Measurements from ENCODE around the gene BRWD1. TPM values are rescaled to one million over a fixed set of nuclear protein-coding genes. Genes with fewer than 3 reads are reported as not detected.
A peak's percentile ranks its signal among the peaks of the same experiment; 100 is the strongest.

The BRWD1 gene
- total RNA-seq, 6 experiments from 2014 or later: 18.6 to 26.7 (median 21.9) TPM

- intact Hi-C loops (cut with DNase I): no loop called here
- DNase-seq (no peak), ATAC-seq (no peak)
- Histone ChIP-seq H3K27me3 (no peaks in the 10 kb centered on the region), H3K27ac (peak overlapping the region; percentile 65 to 91 (median 84)), H3K9me3 (no peaks in the 10 kb centered on the region), H3K4me3 (peak overlapping the region; percentile 67 to 82 (median 70)), H3K36me3 (peaks cover 0 to 6% (median under 1%) of the 10 kb centered on the region in 4 donors), H3K4me1 (peaks cover 0 to 8% (median 3%) of the 10 kb centered on the region in 4 donors)
- 48% methylated on average over 11 of the region's 19 CpGs for WGBS (ENCODE audit: insufficient coverage, low coverage, low lambda C conversion rate, missing lambda C conversion rate)
- no peak for TF ChIP-seq CTCF (IDR thresholded peaks at IDR 0.05)
- TF ChIP-seq POLR2A (IDR thresholded peaks at IDR 0.05): no peak
Observed at GRCh38 chr21:39350094-39351005, 36.9 kb upstream of the BRWD1 start.

GRCh38 chr21:39349211-39350093 lies 36.0 kb upstream of the BRWD1 start:
- Histone ChIP-seq H3K27me3 (no peaks in the 10 kb centered on the region), H3K27ac (peak overlapping the region; percentile 65 to 91 (median 84)), H3K9me3 (no peaks in the 10 kb centered on the region), H3K36me3 (peaks cover 0 to 10% (median under 1%) of the 10 kb centered on the region in 4 donors), H3K4me1 (peaks cover 0 to 8% (median 3%) of the 10 kb centered on the region in 4 donors), H3K4me3 (peak overlapping the region; percentile 67 to 82 (median 70))
- ATAC-seq: peak; percentile 94 to 98 (median 96)
- DNase-seq: peak; percentile 97 to 98 (median 97)
- peak; percentile 42 for TF ChIP-seq POLR2A (IDR thresholded peaks at IDR 0.05)
- no peak for TF ChIP-seq CTCF (IDR thresholded peaks at IDR 0.05)
- 17% methylated on average over 24 of the region's 56 CpGs for WGBS (ENCODE audit: insufficient coverage, low coverage, low lambda C conversion rate, missing lambda C conversion rate)
- intact Hi-C loops (cut with DNase I): no loop called here

- peak; percentile 40 to 71 (median 66) for ATAC-seq
- Histone ChIP-seq H3K27ac (peak within 1 kb of the TSS; percentile 74 to 91 (median 84)), H3K4me3 (peak within 1 kb of the TSS; percentile 67 to 82 (median 70)), H3K36me3 (peaks cover 0 to 16% (median 4%) of the 10 kb centered on the region in 4 donors), H3K27me3 (no peaks in the 10 kb centered on the region), H3K9me3 (no peaks in the 10 kb centered on the region), H3K4me1 (peaks cover 0 to 8% (median 3%) of the 10 kb centered on the region in 4 donors)
- peak; percentile 84 to 90 (median 89) for DNase-seq
- WGBS (ENCODE audit: insufficient coverage, low coverage, low lambda C conversion rate, missing lambda C conversion rate): 0% methylated on average over 15 of the region's 116 CpGs
- no peak for TF ChIP-seq CTCF (IDR thresholded peaks at IDR 0.05)
- peak; percentile 83 for TF ChIP-seq POLR2A (IDR thresholded peaks at IDR 0.05)
- intact Hi-C loops (cut with DNase I): no loop called here
Observed at GRCh38 chr21:39348355-39349210, 35.2 kb upstream of the BRWD1 start, which contains the start of gene HMGN1. Gene HMGN1 (minus strand): TSS chr21:39349088. CDS start chr21:39348917, 171 bp downstream.

GRCh38 chr21:39348040-39348354 lies 34.6 kb upstream of the BRWD1 start:
- peaks cover 0 to 19% (median 7%) of the 10 kb centered on the region in 4 donors for H3K36me3 ChIP-seq
- no peaks in the 10 kb centered on the region for H3K9me3 ChIP-seq
- H3K4me1 ChIP-seq: peaks cover 0 to 8% (median 3%) of the 10 kb centered on the region in 4 donors
- H3K4me3 ChIP-seq: peak overlapping the region; percentile 67 to 82 (median 70)
- H3K27me3 ChIP-seq: no peaks in the 10 kb centered on the region
- TF ChIP-seq CTCF (IDR thresholded peaks at IDR 0.05): no peak
- no peak for TF ChIP-seq POLR2A (IDR thresholded peaks at IDR 0.05)
- intact Hi-C loops (cut with DNase I): no loop called here
- peak overlapping the region; percentile 74 to 91 (median 84) for H3K27ac ChIP-seq
- peak in 3 of 4 donors; percentile 1 to 3 (median 2) for ATAC-seq
- no peak for DNase-seq
- under 1% methylated on average over 11 of the region's 11 CpGs for WGBS (ENCODE audit: insufficient coverage, low coverage, low lambda C conversion rate, missing lambda C conversion rate)
